ENCODE data around the gene DNM1.

The DNM1 gene

GRCh38 chr9:128280084-128280622, 77.0 kb downstream of the DNM1 start:
- no peak for FAIRE-seq

- no peak for FAIRE-seq
Measured at GRCh38 chr9:128282500-128282899, 79.3 kb downstream of the DNM1 start.

- FAIRE-seq: no peak
Measured at GRCh38 chr9:128285033-128285784, 82.0 kb downstream of the DNM1 start.

- no peak for FAIRE-seq
Measured at GRCh38 chr9:128286440-128286839, 83.3 kb downstream of the DNM1 start.

- FAIRE-seq: no peak
Measured at GRCh38 chr9:128288273-128289004, 85.3 kb downstream of the DNM1 start.

GRCh38 chr9:128292009-128292408, 88.8 kb downstream of the DNM1 start:
- FAIRE-seq: no peak

- FAIRE-seq: no peak
Measured at GRCh38 chr9:128293091-128293490, 89.9 kb downstream of the DNM1 start.

GRCh38 chr9:128294142-128294541, 91.0 kb downstream of the DNM1 start:
- FAIRE-seq: no peak

- FAIRE-seq: no peak
Measured at GRCh38 chr9:128296340-128297220, 93.4 kb downstream of the DNM1 start.

- FAIRE-seq: no peak
Measured at GRCh38 chr9:128297221-128297773, 94.1 kb downstream of the DNM1 start.

GRCh38 chr9:128298535-128299482, 95.6 kb downstream of the DNM1 start:
- FAIRE-seq: no peak

GRCh38 chr9:128304136-128304970, 101.2 kb downstream of the DNM1 start:
- FAIRE-seq: no peak
